Measurements from ENCODE around the gene TMEM156. TPM values are rescaled to one million over a fixed set of nuclear protein-coding genes. Genes with fewer than 3 reads are reported as not detected.
"Not testable (repeated sequence)": the region's sequence is repeated elsewhere in the genome, so short reads cannot be mapped to it uniquely, and the experiment has no call there.

TMEM156 gene
- polyA plus RNA-seq, 6 donors from 2014 or later: 78.4 to 212 (median 144) TPM

DNA sequence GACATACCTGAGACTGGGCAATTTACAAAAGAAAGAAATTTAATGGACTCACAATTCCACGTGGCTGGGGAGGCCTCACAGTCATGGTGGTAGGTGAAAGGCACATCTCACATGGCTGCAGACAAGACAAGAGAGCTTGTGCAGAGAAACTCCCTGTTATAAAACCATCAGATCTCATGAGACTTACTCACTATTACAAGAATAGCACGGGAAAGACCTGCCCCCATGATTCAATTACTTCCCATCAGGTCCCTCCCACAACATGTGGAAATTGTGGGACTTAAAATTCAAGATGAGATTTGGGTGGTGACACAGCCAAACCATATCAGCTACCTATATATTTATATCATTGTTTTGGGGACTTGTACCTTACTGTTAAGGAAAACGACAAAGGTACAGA lies 90.3 kb downstream of the TMEM156 start:
- H3K27me3 Mint-ChIP-seq; H3K27ac Mint-ChIP-seq; H3K4me1 Mint-ChIP-seq; ATAC-seq (ENCODE audit: low read depth in 2 of 2); H3K9me3 Mint-ChIP-seq; H3K36me3 Mint-ChIP-seq; DNase-seq: not testable (repeated sequence)
- H3K4me3 Mint-ChIP-seq: peak overlapping the region in 1 of 8 donors; percentile 64

DNA sequence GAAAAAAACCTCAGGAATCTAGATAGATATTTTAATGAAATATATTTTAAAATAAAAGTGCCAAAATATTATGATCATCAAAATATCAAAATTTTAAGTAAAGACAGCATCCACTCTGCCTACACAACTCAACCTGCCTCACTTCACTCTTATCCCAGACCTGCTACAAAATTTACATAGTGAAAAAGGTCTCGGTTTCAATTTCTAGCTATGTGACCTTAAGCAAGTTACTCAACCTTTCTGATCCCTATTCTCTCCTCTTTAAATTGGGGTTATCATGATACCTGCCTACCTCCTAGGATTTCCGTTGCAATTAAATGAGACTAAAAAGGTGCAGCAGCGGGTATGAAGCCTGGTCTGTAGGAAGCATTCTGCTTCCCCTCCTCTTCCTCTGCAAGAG lies 91.7 kb downstream of the TMEM156 start:
- H3K9me3 Mint-ChIP-seq: no peaks in the 10 kb centered on the region

DNA sequence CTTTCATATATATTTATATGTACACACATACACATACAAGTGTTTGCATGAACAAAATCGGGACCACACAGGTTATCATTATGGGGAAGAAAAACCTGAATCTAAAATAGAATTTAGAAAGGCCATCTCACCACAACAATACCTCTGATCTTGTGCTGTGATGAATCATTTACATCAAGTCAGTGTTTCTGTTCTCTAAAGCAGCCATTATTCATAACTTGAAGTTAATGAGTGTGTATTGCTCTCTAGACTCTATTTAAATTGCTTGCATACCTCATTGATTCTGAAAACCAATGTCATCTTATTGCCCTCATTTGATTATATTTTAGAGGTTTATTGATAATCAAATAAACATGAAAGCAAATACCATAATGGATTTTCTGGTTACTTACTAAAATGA lies 93.0 kb downstream of the TMEM156 start:
- Mint-ChIP-seq H3K9me3 (no peaks in the 10 kb centered on the region), H3K4me3 (no peak overlapping the region), H3K27ac (no peak overlapping the region), H3K27me3 (no peaks in the 10 kb centered on the region), H3K36me3 (no peaks in the 10 kb centered on the region), H3K4me1 (peaks cover 0 to 4% (median 0%) of the 10 kb centered on the region in 3 donors)
- ATAC-seq (ENCODE audit: low read depth in 2 of 2) (no peak), DNase-seq (no peak)

More for the DNA sequence above, 91.7 kb downstream of the TMEM156 start:
- H3K27me3 Mint-ChIP-seq: no peaks in the 10 kb centered on the region
- ATAC-seq (ENCODE audit: low read depth in 2 of 2) (no peak), DNase-seq (no peak)
- H3K4me1 Mint-ChIP-seq: peaks cover 0 to 4% (median 0%) of the 10 kb centered on the region in 3 donors
- H3K4me3 Mint-ChIP-seq: no peak overlapping the region
- no peaks in the 10 kb centered on the region for H3K36me3 Mint-ChIP-seq
- no peak overlapping the region for H3K27ac Mint-ChIP-seq

DNA sequence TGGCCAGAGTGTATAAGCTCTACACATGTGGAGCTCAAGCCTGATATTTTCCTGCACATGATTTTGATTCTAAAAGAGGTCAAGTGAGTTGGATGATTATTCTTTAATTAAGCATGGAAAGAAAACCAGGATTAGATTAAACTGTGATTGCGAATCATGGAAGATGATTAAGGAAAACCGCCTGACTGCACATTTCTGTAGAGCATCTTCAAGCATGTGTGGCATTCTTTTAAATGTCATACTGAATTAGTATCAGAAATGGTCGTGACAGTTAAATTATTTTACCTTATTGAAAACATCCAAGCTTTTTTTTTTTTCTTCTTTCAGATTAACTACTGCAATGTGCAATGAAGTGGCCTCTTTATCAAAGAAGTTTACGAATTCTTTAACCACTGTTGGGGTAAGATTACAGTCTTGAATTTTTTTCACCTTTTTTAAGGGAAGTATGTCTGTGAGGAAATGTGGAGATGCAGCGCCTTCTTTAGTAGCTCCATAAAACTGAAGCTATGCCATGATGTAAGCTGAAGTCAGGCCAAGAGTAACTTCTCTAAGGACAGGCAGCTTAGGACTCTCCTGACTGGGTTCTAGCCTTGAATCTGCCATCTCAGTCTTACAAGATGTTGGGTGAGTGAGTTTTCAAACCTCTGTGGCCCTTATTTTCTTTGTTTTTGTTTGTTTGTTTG lies 96.7 kb downstream of the TMEM156 start:
- H3K36me3 Mint-ChIP-seq: no peaks in the 10 kb centered on the region
- no peaks in the 10 kb centered on the region for H3K27me3 Mint-ChIP-seq
- H3K4me1 Mint-ChIP-seq: peaks cover 0 to under 1% (median 0%) of the 10 kb centered on the region in 3 donors
- no peak overlapping the region for H3K4me3 Mint-ChIP-seq
- H3K9me3 Mint-ChIP-seq: no peaks in the 10 kb centered on the region
- no peak for DNase-seq
- ATAC-seq (ENCODE audit: low read depth in 2 of 2): no peak
- H3K27ac Mint-ChIP-seq: no peak overlapping the region

DNA sequence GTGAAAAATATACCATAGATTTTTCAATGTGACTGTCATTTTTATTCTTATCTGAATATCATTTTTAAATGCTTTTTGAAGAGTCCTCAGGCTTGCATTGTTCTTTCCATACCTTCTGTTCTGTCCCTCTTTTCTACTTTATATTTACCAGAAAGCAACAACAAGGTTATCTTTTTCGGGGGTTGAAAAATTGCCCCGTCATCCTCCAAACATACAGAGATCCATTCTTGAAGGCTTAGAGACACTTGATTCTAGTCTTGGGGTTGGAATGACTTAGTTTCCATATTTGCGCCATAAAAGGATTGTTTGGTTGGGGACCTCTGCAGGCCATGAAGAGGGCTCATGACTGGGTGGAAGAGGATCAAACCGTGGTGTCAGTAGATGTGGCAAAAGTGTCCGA lies 101.1 kb downstream of the TMEM156 start:
- Mint-ChIP-seq H3K9me3 (no peaks in the 10 kb centered on the region), H3K27ac (peak overlapping the region in 1 of 6 donors; percentile 11), H3K36me3 (no peaks in the 10 kb centered on the region), H3K27me3 (no peaks in the 10 kb centered on the region), H3K4me1 (no peaks in the 10 kb centered on the region), H3K4me3 (no peak overlapping the region)
- ATAC-seq (ENCODE audit: low read depth in 2 of 2) (no peak), DNase-seq (no peak)

DNA sequence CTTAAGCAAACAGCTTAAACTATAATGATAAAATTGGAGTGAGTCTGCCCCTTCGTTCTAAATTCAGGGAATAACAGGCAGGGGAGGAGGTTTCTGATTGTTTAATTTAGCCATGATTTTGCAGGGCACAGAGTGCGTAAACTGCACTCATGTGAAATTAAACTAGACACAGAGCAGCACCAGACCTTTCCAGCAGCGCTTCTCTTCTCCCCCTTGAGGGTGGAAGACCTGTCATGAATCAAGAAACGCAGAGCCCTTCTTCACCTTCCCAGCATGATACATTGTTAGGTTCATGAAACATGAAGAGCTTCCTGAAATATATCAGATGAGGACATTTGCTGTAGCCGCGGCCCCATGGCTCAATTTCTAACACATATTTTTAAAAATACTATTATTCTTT lies 101.5 kb downstream of the TMEM156 start:
- H3K4me3 Mint-ChIP-seq: no peak overlapping the region
- no peak for DNase-seq
- H3K27ac Mint-ChIP-seq: no peak overlapping the region
- no peaks in the 10 kb centered on the region for H3K36me3 Mint-ChIP-seq
- ATAC-seq (ENCODE audit: low read depth in 2 of 2): no peak
- H3K9me3 Mint-ChIP-seq: no peaks in the 10 kb centered on the region
- H3K4me1 Mint-ChIP-seq: no peaks in the 10 kb centered on the region
- H3K27me3 Mint-ChIP-seq: no peaks in the 10 kb centered on the region

DNA sequence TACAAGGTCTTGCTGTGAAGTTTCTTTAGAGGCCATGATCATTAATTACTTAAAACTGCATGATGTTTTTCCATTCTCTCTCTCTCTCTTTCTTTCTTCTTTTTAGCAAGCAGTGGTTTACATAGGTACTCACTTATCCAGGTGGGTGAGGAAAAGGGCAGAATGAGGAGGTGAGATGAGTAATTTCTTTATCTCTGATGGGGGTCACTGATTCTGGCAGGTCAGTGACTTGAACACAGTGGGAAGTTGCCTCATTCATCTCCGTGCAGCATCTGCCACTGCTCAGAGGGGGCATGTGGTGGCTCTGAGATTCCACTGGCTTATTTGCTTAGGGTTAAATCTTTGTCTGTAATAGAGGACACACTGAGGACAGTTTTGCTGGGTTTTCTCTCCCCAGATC lies 102.0 kb downstream of the TMEM156 start:
- Mint-ChIP-seq H3K4me3 (no peak overlapping the region), H3K27me3 (no peaks in the 10 kb centered on the region), H3K9me3 (no peaks in the 10 kb centered on the region), H3K36me3 (no peaks in the 10 kb centered on the region), H3K27ac (no peak overlapping the region), H3K4me1 (no peaks in the 10 kb centered on the region)
- DNase-seq (no peak), ATAC-seq (ENCODE audit: low read depth in 2 of 2) (no peak)

DNA sequence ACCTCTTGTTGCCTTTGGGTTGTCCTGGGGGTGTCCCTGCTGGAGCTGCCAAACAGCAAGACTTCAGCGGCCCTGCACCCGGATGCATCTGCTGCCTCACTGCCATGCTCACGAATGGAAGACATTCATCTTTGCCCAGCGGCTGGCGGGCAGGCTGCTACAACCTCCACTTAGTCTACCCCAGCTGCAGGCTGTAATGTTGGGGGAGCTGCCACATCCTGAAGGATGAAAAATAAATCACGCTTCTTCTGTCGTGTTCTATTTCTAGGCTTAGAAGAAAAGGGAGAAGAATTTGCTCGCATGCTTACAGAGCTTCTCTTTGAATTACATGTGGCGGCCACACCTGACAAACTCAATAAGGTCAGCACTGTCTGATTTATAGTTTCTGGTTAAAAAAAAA lies 103.2 kb downstream of the TMEM156 start:
- H3K9me3 Mint-ChIP-seq: no peaks in the 10 kb centered on the region
- H3K4me1 Mint-ChIP-seq: no peaks in the 10 kb centered on the region
- DNase-seq: no peak
- no peak overlapping the region for H3K27ac Mint-ChIP-seq
- no peaks in the 10 kb centered on the region for H3K36me3 Mint-ChIP-seq
- H3K4me3 Mint-ChIP-seq: no peak overlapping the region
- no peaks in the 10 kb centered on the region for H3K27me3 Mint-ChIP-seq
- no peak for ATAC-seq (ENCODE audit: low read depth in 2 of 2)

DNA sequence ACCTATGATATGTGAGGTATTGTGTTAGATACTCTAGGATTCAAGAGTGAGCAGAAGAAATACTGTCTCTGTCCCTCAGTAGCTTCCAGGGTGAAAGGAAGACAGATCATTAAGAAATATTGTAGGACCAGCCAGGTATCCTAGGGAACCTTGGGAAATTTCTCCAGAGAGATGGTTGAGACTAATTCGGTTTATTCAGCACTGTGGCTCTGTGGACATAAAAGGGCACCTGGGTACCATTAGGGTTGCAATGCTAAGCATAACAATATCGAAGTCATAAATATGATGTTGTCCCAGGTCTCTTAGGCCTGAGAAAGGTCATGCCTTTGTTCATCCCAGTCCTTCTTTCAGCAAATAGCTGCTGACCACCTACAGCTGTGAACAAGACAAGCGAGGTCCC lies 103.6 kb downstream of the TMEM156 start:
- Mint-ChIP-seq H3K9me3 (no peaks in the 10 kb centered on the region), H3K36me3 (no peaks in the 10 kb centered on the region), H3K4me1 (no peaks in the 10 kb centered on the region), H3K4me3 (no peak overlapping the region), H3K27me3 (no peaks in the 10 kb centered on the region), H3K27ac (no peak overlapping the region)
- DNase-seq (no peak), ATAC-seq (ENCODE audit: low read depth in 2 of 2) (no peak)

DNA sequence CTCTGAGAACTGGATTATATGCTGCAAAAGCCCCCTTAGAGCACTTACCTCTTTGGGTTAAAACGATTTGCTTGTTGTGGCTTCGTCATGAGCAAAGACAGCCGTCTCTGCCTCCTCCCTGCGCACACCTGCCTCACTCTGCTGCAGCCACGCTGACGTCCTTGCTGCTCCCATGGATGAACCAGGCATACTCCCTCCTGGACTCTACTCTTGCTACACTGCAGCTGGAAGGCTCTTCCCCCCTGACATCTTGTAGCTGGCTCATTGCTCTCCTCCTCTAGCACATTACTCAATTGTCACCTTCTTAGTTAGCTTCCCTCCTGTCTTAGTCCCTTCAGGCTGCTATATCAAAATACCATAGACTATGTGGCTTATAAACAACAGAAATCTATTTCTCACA lies 105.3 kb downstream of the TMEM156 start:
- Mint-ChIP-seq H3K27ac (peak overlapping the region in 2 of 6 donors; percentile 44 to 52), H3K36me3 (no peaks in the 10 kb centered on the region), H3K27me3 (no peaks in the 10 kb centered on the region), H3K9me3 (no peaks in the 10 kb centered on the region), H3K4me3 (peak overlapping the region in 1 of 8 donors; percentile 55), H3K4me1 (no peaks in the 10 kb centered on the region)
- ATAC-seq (ENCODE audit: low read depth in 2 of 2): no peak
- DNase-seq: no peak

DNA sequence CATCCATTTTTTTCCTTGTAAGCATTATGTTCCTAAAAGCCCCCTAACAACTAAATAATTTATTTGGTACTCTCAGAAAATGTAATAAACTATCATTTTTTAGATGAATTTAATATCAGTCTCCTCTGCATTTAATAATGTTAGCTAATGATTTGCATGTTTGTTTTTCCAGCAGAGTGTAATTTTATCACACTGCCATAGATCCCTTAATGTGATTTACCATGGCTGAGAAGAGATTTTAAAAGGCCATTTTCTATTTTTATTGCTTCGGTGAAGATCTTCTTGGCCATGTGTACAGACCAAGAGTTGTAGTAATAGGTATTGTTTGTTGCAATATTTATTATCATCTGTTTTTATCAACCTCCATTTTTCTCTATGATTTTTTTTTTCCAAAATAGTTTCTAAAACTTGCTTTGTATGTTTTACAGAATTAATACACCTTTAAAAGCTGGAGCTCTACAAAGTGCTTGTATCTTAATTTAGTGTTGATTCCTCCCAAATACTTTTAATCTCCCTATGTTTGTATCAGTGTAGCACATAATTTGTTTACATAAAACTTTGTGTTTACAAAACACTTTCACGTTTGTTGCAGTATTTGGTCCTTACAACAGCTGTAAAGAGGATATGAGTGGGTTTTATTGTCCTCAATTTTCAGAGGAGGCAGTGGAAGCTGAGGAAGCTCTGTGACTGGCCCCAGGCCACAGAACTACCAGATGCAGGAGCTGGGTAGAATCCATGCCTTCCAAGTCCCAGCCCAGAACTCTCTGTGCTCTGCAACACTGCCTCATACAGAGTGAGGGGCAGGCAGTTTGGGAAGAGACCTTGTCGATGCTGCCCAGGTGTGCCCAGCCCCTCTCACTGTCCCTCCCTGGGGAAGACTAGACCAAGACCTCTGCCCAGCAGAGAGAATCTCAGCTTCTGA lies 106.5 kb downstream of the TMEM156 start:
- Mint-ChIP-seq H3K4me3 (no peak overlapping the region), H3K4me1 (peaks cover 2 to 8% (median 5%) of the 10 kb centered on the region in 3 donors), H3K9me3 (no peaks in the 10 kb centered on the region), H3K27me3 (no peaks in the 10 kb centered on the region), H3K36me3 (no peaks in the 10 kb centered on the region), H3K27ac (no peak overlapping the region)
- ATAC-seq (ENCODE audit: low read depth in 2 of 2): no peak
- DNase-seq: no peak

DNA sequence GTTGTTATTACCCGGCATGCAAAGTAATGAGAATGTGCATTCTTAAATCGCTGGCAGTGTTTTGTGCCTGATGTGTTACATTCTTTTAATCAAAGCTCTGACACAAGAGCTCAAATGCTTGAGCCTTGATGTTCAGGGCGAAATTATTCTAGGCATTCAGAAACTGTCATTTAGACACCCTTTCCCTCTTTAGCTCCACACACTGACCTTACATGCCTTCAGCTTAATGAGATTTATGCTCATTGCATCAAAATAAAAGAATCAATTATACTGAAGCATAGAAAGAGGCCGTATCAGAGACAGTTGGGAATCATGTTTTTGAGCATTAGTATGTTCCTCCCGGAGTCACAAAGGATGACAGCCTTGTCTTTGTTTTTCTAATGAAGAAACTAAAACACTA lies 107.9 kb downstream of the TMEM156 start:
- Mint-ChIP-seq H3K27ac (no peak overlapping the region), H3K36me3 (no peaks in the 10 kb centered on the region), H3K4me1 (peaks cover 7 to 12% (median 12%) of the 10 kb centered on the region in 3 donors), H3K27me3 (no peaks in the 10 kb centered on the region), H3K4me3 (no peak overlapping the region), H3K9me3 (no peaks in the 10 kb centered on the region)
- DNase-seq: no peak
- no peak for ATAC-seq (ENCODE audit: low read depth in 2 of 2)

DNA sequence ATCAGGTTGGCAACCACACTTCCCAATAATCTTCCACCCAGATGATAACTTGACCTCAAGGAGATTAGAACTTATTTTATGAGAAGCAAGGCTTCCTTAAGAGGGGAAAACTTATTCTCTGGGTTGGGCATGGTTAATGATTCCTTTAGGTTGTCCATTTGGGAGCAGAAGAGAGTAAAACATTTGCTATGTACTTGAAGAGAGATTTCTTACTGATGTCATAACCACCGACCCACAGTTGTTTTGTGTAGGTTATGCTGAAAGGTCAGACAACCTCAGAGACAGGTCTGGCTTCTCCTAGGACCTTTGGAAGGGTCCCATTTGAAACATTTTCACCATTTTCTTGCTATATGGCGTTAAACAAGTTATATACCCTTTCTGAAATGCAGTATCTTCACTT lies 108.5 kb downstream of the TMEM156 start:
- Mint-ChIP-seq H3K36me3 (no peaks in the 10 kb centered on the region), H3K4me3 (no peak overlapping the region), H3K4me1 (peaks cover 7 to 12% (median 12%) of the 10 kb centered on the region in 3 donors), H3K27ac (no peak overlapping the region), H3K27me3 (no peaks in the 10 kb centered on the region), H3K9me3 (no peaks in the 10 kb centered on the region)
- no peak for ATAC-seq (ENCODE audit: low read depth in 2 of 2)
- DNase-seq: no peak

DNA sequence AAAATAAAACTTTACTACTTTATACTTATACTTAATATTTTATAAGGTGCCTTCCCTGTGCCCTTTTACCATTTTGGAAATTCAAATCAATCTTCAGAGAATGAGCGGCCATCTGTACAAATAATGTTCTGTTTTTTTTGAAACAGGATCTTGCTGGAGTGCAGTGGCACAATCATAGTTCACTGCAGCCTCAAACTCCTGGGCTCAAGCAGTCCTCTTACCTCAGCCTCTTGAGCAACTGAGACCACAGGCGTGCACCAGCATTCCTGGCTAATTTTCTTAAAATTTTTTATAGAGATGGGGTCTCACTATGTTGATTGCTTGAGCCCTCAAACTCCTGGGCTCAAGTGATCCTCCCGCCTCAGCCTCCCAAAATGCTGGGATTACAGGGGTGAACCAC lies 111.1 kb downstream of the TMEM156 start:
- no peak for ATAC-seq (ENCODE audit: low read depth in 2 of 2)
- peaks cover 7 to 12% (median 12%) of the 10 kb centered on the region in 3 donors for H3K4me1 Mint-ChIP-seq
- H3K27ac Mint-ChIP-seq: no peak overlapping the region
- H3K9me3 Mint-ChIP-seq: no peaks in the 10 kb centered on the region
- no peak overlapping the region for H3K4me3 Mint-ChIP-seq
- H3K27me3 Mint-ChIP-seq: no peaks in the 10 kb centered on the region
- no peaks in the 10 kb centered on the region for H3K36me3 Mint-ChIP-seq
- no peak for DNase-seq
